Osteocyte (in vitro differentiated cells): ENCODE data around the gene SNX19. TPM values are rescaled to one million over a fixed set of nuclear protein-coding genes. Genes with fewer than 3 reads are reported as not detected.

Source experiments
- DNase-seq: peaks from one replicate; pipeline ENCODE4 v3.0.0; 2021; ENCODE audit warnings: mixed read lengths; ENCODE audit not compliant: unreplicated experiment; ENCODE audit errors: extremely low spot score
- H3K27ac Mint-ChIP-seq: one replicate; pipeline ENCODE4 v1.8.0; 2021; ENCODE audit warnings: mild to moderate bottlenecking, mixed read lengths; ENCODE audit not compliant: unreplicated experiment
- H3K27me3 Mint-ChIP-seq: one replicate; pipeline ENCODE4 v1.8.0; 2021; ENCODE audit warnings: mixed read lengths; ENCODE audit not compliant: unreplicated experiment
- H3K36me3 Mint-ChIP-seq: one replicate; pipeline ENCODE4 v1.8.0; 2021; ENCODE audit warnings: mixed read lengths; ENCODE audit not compliant: unreplicated experiment
- H3K4me1 Mint-ChIP-seq: one replicate; pipeline ENCODE4 v1.8.0; 2021; ENCODE audit warnings: mixed read lengths; ENCODE audit not compliant: unreplicated experiment
- H3K4me3 Mint-ChIP-seq: one replicate; pipeline ENCODE4 v1.8.0; 2021; ENCODE audit warnings: mild to moderate bottlenecking, moderate library complexity, mixed read lengths; ENCODE audit not compliant: unreplicated experiment
- H3K9me3 Mint-ChIP-seq: one replicate; pipeline ENCODE4 v1.8.0; 2021; ENCODE audit warnings: mixed read lengths; ENCODE audit not compliant: unreplicated experiment
- total RNA-seq: library from RNA; stranded (reverse); gene quantifications from 2 replicates; pipeline ENCODE4 v1.2.1, GENCODE V29; 2021
- TF ChIP-seq, protein P1 (sequence below): fragments of 200-600 bp; sonication (generic); IDR thresholded peaks from 2 replicates; pipeline ENCODE4 v1.5.0; 2021; ENCODE audit warnings: antibody characterized with exemption, mild to moderate bottlenecking, moderate library complexity

SNX19 gene
- total RNA-seq, 1 donor from 2014 or later = 68.4 TPM

GRCh38 chr11:130897262-130898182, 18.8 kb downstream of the SNX19 start:
- no peaks in the 10 kb centered on the region for H3K27me3 Mint-ChIP-seq
- H3K4me3 Mint-ChIP-seq = no peak overlapping the region
- H3K36me3 Mint-ChIP-seq = peaks cover 57% of the 10 kb centered on the region
- DNase-seq = no peak
- TF ChIP-seq, protein P1, sequence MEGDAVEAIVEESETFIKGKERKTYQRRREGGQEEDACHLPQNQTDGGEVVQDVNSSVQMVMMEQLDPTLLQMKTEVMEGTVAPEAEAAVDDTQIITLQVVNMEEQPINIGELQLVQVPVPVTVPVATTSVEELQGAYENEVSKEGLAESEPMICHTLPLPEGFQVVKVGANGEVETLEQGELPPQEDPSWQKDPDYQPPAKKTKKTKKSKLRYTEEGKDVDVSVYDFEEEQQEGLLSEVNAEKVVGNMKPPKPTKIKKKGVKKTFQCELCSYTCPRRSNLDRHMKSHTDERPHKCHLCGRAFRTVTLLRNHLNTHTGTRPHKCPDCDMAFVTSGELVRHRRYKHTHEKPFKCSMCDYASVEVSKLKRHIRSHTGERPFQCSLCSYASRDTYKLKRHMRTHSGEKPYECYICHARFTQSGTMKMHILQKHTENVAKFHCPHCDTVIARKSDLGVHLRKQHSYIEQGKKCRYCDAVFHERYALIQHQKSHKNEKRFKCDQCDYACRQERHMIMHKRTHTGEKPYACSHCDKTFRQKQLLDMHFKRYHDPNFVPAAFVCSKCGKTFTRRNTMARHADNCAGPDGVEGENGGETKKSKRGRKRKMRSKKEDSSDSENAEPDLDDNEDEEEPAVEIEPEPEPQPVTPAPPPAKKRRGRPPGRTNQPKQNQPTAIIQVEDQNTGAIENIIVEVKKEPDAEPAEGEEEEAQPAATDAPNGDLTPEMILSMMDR = no peak
- H3K9me3 Mint-ChIP-seq = no peaks in the 10 kb centered on the region
- no peak overlapping the region for H3K27ac Mint-ChIP-seq
- peaks cover 4% of the 10 kb centered on the region for H3K4me1 Mint-ChIP-seq

GRCh38 chr11:130894322-130895025, 21.8 kb downstream of the SNX19 start:
- Mint-ChIP-seq H3K27me3 (no peaks in the 10 kb centered on the region), H3K4me3 (no peak overlapping the region), H3K4me1 (peaks cover 4% of the 10 kb centered on the region), H3K27ac (no peak overlapping the region), H3K9me3 (no peaks in the 10 kb centered on the region), H3K36me3 (peaks cover 37% of the 10 kb centered on the region)
- TF ChIP-seq, protein P1 = peak; percentile 96
- DNase-seq = peak; percentile 87

GRCh38 chr11:130892861-130893260, 23.4 kb downstream of the SNX19 start:
- peaks cover 32% of the 10 kb centered on the region for H3K36me3 Mint-ChIP-seq
- no peak overlapping the region for H3K4me3 Mint-ChIP-seq
- H3K27ac Mint-ChIP-seq = no peak overlapping the region
- TF ChIP-seq, protein P1 = no peak
- peaks cover 4% of the 10 kb centered on the region for H3K4me1 Mint-ChIP-seq
- H3K9me3 Mint-ChIP-seq = no peaks in the 10 kb centered on the region
- H3K27me3 Mint-ChIP-seq = no peaks in the 10 kb centered on the region
- DNase-seq = no peak

- Mint-ChIP-seq H3K4me3 (no peak overlapping the region), H3K27me3 (no peaks in the 10 kb centered on the region), H3K36me3 (peaks cover 25% of the 10 kb centered on the region), H3K27ac (no peak overlapping the region), H3K9me3 (no peaks in the 10 kb centered on the region), H3K4me1 (peaks cover 14% of the 10 kb centered on the region)
- TF ChIP-seq, protein P1 = no peak
- no peak for DNase-seq
These were observed 25.0 kb downstream of the SNX19 start for GRCh38 chr11:130891326-130891725.
